Liver (tissue), 9 donors: ENCODE data around the gene SUPT20H. TPM values are rescaled to one million over a fixed set of nuclear protein-coding genes. Genes with fewer than 3 reads are reported as not detected.

Experiments
- DNase-seq: peaks from one replicate; pipeline ENCODE4 v3.0.0-alpha.2; 2017; ENCODE audit warnings: low spot score
- H3K27ac ChIP-seq, 2 donors: one replicate each; pipeline ENCODE4 v1.7.0; 2013; ENCODE audit warnings: inconsistent platforms in 2 of 2, low read length in 2 of 2, control low read depth in 1 of 2, low read depth in 1 of 2, mild to moderate bottlenecking in 1 of 2
- H3K27me3 ChIP-seq, 4 donors: one replicate each; pipeline versions ENCODE4 v1.6.1 to v1.7.0; 2013; ENCODE audit warnings: low read length in 3 of 4, inconsistent platforms in 1 of 4, mild to moderate bottlenecking in 1 of 4, moderate library complexity in 1 of 4; ENCODE audit not compliant: control insufficient read depth in 4 of 4, insufficient read depth in 4 of 4
- H3K36me3 ChIP-seq, 4 donors: one replicate each; pipeline versions ENCODE4 v1.6.1 to v1.7.0; 2013; ENCODE audit warnings: low read length in 3 of 4, mild to moderate bottlenecking in 3 of 4, low read depth in 1 of 4, moderate library complexity in 1 of 4; ENCODE audit not compliant: control insufficient read depth in 4 of 4, insufficient read depth in 3 of 4
- H3K4me1 ChIP-seq, 4 donors: one replicate each; pipeline versions ENCODE4 v1.6.1 to v1.7.0; 2013; ENCODE audit warnings: low read length in 3 of 4, mild to moderate bottlenecking in 3 of 4, moderate library complexity in 1 of 4; ENCODE audit not compliant: control insufficient read depth in 4 of 4, insufficient read depth in 4 of 4
- H3K4me3 ChIP-seq, 3 donors: one replicate each; pipeline versions ENCODE4 v1.6.1 to v1.7.0; 2013; ENCODE audit warnings: low read length in 3 of 3, control low read depth in 1 of 3, low read depth in 1 of 3, mild to moderate bottlenecking in 1 of 3
- H3K9ac ChIP-seq, 2 donors: one replicate each; pipeline ENCODE4 v1.7.0; 2013; ENCODE audit warnings: low read length in 2 of 2, mild to moderate bottlenecking in 2 of 2, moderate library complexity in 2 of 2, control low read depth in 1 of 2, low read depth in 1 of 2
- H3K9me3 ChIP-seq, 4 donors: one replicate each; pipeline versions ENCODE4 v1.6.1 to v1.7.0; 2013; ENCODE audit warnings: low read length in 3 of 4; ENCODE audit not compliant: control insufficient read depth in 4 of 4
- EGR1 ChIP-seq, 2 donors: IDR thresholded peaks; 2 replicates each; pipeline ENCODE4 v1.6.1; 2016 to 2018; ENCODE audit warnings: antibody characterized with exemption in 2 of 2, low read depth in 2 of 2
- FOXA1 ChIP-seq: IDR thresholded peaks from 2 replicates; pipeline ENCODE4 v1.6.1; 2016; ENCODE audit warnings: antibody characterized with exemption
- HNF4A ChIP-seq, 2 donors: conservative IDR thresholded peaks; 2 replicates each; pipeline ENCODE4 v1.6.1; 2016; ENCODE audit warnings: antibody characterized with exemption in 2 of 2, mild to moderate bottlenecking in 2 of 2
- NR2F2 ChIP-seq: IDR thresholded peaks from 2 replicates; pipeline ENCODE4 v1.6.1; 2016; ENCODE audit warnings: antibody characterized with exemption
- REST ChIP-seq: IDR thresholded peaks from 2 replicates; pipeline ENCODE4 v1.6.1; 2016; ENCODE audit warnings: antibody characterized with exemption, mild to moderate bottlenecking
- RXRA ChIP-seq, 2 donors: IDR thresholded peaks; 2 replicates each; pipeline ENCODE4 v1.6.1; 2017 to 2018; ENCODE audit warnings: antibody characterized with exemption in 2 of 2, mild to moderate bottlenecking in 1 of 2
- TAF1 ChIP-seq: conservative IDR thresholded peaks from 2 replicates; pipeline ENCODE4 v1.6.1; 2016; ENCODE audit warnings: antibody characterized with exemption, mild to moderate bottlenecking
- YY1 ChIP-seq: IDR thresholded peaks from 2 replicates; pipeline ENCODE4 v1.6.1; 2016; ENCODE audit warnings: antibody characterized with exemption, mild to moderate bottlenecking
- WGBS: extraction: QIAGEN DNeasy Blood & Tissue Kit; methylation state at CpG from one replicate; pipeline ENCODE4 v1.1.7; 2013; 5-methylcytosine and 5-hydroxymethylcytosine counted together
- polyA plus RNA-seq, 2 donors: library from polyadenylated mRNA; stranded (reverse) in 1 of 2; unstranded in 1 of 2; fragments of 200-250 nt in 1 of 2; fragments of >200 nt in 1 of 2; fragmentation: Nextera tagmentation in 1 of 2; extraction: Ambion mirVana in 1 of 2; gene quantifications; one replicate each; pipeline versions ENCODE4 v1.2.1 to v1.2.3, GENCODE V29; 2013 to 2015
- total RNA-seq, 2 donors: library from RNA; depleted of rRNA; stranded (reverse); fragments of >200 nt; gene quantifications; one replicate each; pipeline ENCODE4 v1.2.3, GENCODE V29; 2014
- TF ChIP-seq, protein P1 (sequence below): IDR thresholded peaks from 2 replicates; pipeline ENCODE4 v1.6.1; 2016; ENCODE audit warnings: antibody characterized with exemption
- donor health status: healthy.
- donor health status: healthy.
- donor health status: healthy.
- donor health status: healthy.
- donor health status: healthy.

The SUPT20H gene
- total and polyA plus RNA-seq, 4 donors, result 6.5 to 23.1 (median 17.1) TPM

DNA sequence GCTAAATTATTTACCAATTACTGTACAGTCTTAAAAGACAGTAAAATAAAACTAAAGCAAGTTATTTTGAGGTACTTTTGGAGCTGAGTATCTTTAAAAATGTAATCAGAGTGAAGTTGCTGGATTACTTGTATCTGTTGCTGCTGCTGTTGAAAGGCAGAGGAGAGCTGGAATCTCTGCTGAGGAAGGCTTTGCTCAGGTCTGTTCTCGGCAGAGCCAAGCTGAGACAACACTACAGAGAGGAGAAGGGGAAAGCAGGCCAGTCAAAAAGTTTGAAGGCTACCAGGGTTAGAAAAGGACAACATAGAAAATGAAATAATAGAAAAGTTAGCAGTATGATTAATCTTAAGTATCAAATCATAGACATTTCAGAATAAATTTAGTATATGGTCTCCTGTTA is 49.1 kb downstream of the SUPT20H start:
- no peaks in the 10 kb centered on the region for H3K4me1 ChIP-seq
- no peak for DNase-seq
- no peak overlapping the region for H3K4me3 ChIP-seq
- H3K27ac ChIP-seq, result no peak overlapping the region
- peaks cover 1 to 68% (median 49%) of the 10 kb centered on the region in 4 donors for H3K36me3 ChIP-seq
- no peaks in the 10 kb centered on the region for H3K9me3 ChIP-seq
- no peak overlapping the region for H3K9ac ChIP-seq
- no peaks in the 10 kb centered on the region for H3K27me3 ChIP-seq
- WGBS, result 96% methylated on average over 1 of the region's 1 CpG
- TF ChIP-seq YY1, result no peak
- no peak for TF ChIP-seq REST

- WGBS, result 77% methylated on average over 5 of the region's 5 CpGs
- H3K4me3 ChIP-seq, result no peak overlapping the region
- no peak for TF ChIP-seq RXRA (IDR thresholded peaks at IDR 0.05)
- no peak for TF ChIP-seq HNF4A (conservative IDR thresholded peaks at IDR 0.05)
- no peak for TF ChIP-seq EGR1 (IDR thresholded peaks at IDR 0.05; ENCODE audit: low read depth in 2 of 2)
- TF ChIP-seq, protein P1, sequence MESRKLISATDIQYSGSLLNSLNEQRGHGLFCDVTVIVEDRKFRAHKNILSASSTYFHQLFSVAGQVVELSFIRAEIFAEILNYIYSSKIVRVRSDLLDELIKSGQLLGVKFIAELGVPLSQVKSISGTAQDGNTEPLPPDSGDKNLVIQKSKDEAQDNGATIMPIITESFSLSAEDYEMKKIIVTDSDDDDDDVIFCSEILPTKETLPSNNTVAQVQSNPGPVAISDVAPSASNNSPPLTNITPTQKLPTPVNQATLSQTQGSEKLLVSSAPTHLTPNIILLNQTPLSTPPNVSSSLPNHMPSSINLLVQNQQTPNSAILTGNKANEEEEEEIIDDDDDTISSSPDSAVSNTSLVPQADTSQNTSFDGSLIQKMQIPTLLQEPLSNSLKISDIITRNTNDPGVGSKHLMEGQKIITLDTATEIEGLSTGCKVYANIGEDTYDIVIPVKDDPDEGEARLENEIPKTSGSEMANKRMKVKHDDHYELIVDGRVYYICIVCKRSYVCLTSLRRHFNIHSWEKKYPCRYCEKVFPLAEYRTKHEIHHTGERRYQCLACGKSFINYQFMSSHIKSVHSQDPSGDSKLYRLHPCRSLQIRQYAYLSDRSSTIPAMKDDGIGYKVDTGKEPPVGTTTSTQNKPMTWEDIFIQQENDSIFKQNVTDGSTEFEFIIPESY, result no peak
- TF ChIP-seq TAF1, result no peak
- H3K27me3 ChIP-seq, result no peaks in the 10 kb centered on the region
- no peak overlapping the region for H3K9ac ChIP-seq
- H3K4me1 ChIP-seq, result no peaks in the 10 kb centered on the region
- no peaks in the 10 kb centered on the region for H3K9me3 ChIP-seq
- no peak overlapping the region for H3K27ac ChIP-seq
- peaks cover 0 to 72% (median 55%) of the 10 kb centered on the region in 4 donors for H3K36me3 ChIP-seq
- DNase-seq, result no peak
Observed at GRCh38 chr13:37009692-37010091, 49.8 kb downstream of the SUPT20H start.

DNA sequence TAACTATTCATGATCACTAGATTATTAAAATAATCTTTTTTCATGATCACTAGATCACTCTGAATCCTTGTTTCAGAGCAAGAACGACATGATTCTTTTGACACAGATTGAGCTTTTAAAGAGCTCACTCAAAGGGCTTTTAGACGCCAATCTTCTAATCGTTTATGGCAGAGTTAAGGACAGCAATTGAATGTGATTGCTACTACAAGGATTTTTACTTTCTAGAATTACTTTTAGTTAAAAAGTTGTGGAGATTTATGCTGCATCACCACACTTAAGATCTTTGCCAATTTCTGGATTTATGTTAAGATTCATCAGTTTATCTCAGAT is 57.6 kb downstream of the SUPT20H start:
- Histone ChIP-seq H3K4me3 (no peak overlapping the region), H3K9me3 (no peaks in the 10 kb centered on the region), H3K9ac (no peak overlapping the region), H3K4me1 (peaks cover 0 to 26% (median 17%) of the 10 kb centered on the region in 4 donors), H3K36me3 (peaks cover 0 to 29% (median 21%) of the 10 kb centered on the region in 4 donors), H3K27ac (no peak overlapping the region), H3K27me3 (no peaks in the 10 kb centered on the region)
- DNase-seq, result no peak
- no peak for TF ChIP-seq REST
- no peak for TF ChIP-seq EGR1 (IDR thresholded peaks at IDR 0.05; ENCODE audit: low read depth in 2 of 2)
- no peak for TF ChIP-seq NR2F2
- TF ChIP-seq FOXA1, result no peak
- 48% methylated on average over 3 of the region's 3 CpGs for WGBS
